ENCODE measurements around the gene RFC4. TPM values are rescaled to one million over a fixed set of nuclear protein-coding genes. Genes with fewer than 3 reads are reported as not detected.
A peak's percentile ranks its signal among the peaks of the same experiment; 100 is the strongest.

RFC4 gene
- total and polyA plus RNA-seq, 9 of the 15 experiments (the other 6 are each of a cell fraction or from before 2014, with no cell fraction given) = 105 to 227 (median 180) TPM

DNA sequence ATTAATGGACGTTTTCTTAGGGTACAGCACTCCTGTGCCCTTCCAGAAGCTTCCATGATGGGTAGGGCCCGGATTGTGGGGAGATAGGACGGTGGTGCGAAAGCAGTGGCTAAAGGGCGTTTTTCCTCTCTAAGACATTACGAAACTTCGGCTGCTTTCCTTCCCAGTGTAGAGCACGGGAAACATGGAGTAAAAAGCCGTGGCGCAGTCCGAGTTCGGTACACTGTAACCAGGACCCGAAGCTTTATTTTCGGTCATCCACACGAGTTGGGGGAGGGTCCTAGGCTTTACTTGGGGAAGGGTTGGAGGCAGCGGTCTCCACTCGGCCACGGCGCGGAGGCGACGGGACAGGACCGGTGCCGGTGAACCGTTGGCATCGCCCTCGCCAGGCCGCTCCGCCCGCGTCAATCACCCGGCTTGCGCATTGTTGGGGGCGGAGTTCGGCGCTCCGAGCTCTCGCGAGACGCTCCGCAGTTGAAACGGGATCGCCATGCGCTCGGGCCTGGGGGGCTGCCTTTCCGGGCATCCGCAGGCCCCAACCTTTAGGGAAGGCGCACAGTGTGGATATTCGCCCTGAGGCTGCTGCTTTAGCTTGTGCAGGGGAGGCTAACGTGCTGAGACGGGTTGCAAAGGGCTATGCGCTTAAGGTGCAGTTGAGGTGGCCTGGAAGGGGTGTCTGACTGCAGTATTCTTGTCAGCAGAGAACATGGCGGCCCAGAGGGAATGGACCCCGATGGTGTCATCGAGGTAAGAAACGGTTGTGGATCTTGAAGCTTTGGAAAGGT is 22.4 kb downstream of the RFC4 start (continued):
- TF ChIP-seq, protein P1, sequence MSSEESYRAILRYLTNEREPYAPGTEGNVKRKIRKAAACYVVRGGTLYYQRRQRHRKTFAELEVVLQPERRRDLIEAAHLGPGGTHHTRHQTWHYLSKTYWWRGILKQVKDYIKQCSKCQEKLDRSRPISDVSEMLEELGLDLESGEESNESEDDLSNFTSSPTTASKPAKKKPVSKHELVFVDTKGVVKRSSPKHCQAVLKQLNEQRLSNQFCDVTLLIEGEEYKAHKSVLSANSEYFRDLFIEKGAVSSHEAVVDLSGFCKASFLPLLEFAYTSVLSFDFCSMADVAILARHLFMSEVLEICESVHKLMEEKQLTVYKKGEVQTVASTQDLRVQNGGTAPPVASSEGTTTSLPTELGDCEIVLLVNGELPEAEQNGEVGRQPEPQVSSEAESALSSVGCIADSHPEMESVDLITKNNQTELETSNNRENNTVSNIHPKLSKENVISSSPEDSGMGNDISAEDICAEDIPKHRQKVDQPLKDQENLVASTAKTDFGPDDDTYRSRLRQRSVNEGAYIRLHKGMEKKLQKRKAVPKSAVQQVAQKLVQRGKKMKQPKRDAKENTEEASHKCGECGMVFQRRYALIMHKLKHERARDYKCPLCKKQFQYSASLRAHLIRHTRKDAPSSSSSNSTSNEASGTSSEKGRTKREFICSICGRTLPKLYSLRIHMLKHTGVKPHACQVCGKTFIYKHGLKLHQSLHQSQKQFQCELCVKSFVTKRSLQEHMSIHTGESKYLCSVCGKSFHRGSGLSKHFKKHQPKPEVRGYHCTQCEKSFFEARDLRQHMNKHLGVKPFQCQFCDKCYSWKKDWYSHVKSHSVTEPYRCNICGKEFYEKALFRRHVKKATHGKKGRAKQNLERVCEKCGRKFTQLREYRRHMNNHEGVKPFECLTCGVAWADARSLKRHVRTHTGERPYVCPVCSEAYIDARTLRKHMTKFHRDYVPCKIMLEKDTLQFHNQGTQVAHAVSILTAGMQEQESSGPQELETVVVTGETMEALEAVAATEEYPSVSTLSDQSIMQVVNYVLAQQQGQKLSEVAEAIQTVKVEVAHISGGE (CRISPR knock-in tag; IDR thresholded peaks at IDR 0.05) = 0 out of 6 replicates have a peak, but pooled peaks of 1 of the 3 experiments have one; percentile 17
- TF ChIP-seq, protein P2, sequence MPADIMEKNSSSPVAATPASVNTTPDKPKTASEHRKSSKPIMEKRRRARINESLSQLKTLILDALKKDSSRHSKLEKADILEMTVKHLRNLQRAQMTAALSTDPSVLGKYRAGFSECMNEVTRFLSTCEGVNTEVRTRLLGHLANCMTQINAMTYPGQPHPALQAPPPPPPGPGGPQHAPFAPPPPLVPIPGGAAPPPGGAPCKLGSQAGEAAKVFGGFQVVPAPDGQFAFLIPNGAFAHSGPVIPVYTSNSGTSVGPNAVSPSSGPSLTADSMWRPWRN (IDR thresholded peaks at IDR 0.05; ENCODE audit: low read depth) = no peak
- TF ChIP-seq NR1H2 (CRISPR knock-in tag; IDR thresholded peaks at IDR 0.05) = no peak
- no peak for TF ChIP-seq ARNT (IDR thresholded peaks at IDR 0.05)
- TF ChIP-seq PML (IDR thresholded peaks at IDR 0.05; ENCODE audit: low read length) = peak; percentile 12; the same call in 1 of the 2 replicates
- TF ChIP-seq RNF2 (IDR thresholded peaks at IDR 0.05) = no peak
- TF ChIP-seq SNIP1 (IDR thresholded peaks at IDR 0.05; ENCODE audit: low read depth) = no peak
- peak; percentile 82 for TF ChIP-seq MYC (IDR thresholded peaks at IDR 0.05; ENCODE audit: low read depth, low read length)
- TF ChIP-seq MYC (CRISPR knock-in tag; IDR thresholded peaks at IDR 0.05; ENCODE audit: borderline replicate concordance, low read depth) = peak; percentile 59; the same call in 1 of the 2 replicates
- TF ChIP-seq MTA3 (IDR thresholded peaks at IDR 0.05; ENCODE audit: borderline replicate concordance) = no peak
- TF ChIP-seq, protein P3, sequence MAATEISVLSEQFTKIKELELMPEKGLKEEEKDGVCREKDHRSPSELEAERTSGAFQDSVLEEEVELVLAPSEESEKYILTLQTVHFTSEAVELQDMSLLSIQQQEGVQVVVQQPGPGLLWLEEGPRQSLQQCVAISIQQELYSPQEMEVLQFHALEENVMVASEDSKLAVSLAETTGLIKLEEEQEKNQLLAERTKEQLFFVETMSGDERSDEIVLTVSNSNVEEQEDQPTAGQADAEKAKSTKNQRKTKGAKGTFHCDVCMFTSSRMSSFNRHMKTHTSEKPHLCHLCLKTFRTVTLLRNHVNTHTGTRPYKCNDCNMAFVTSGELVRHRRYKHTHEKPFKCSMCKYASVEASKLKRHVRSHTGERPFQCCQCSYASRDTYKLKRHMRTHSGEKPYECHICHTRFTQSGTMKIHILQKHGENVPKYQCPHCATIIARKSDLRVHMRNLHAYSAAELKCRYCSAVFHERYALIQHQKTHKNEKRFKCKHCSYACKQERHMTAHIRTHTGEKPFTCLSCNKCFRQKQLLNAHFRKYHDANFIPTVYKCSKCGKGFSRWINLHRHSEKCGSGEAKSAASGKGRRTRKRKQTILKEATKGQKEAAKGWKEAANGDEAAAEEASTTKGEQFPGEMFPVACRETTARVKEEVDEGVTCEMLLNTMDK (IDR thresholded peaks at IDR 0.05; ENCODE audit: borderline replicate concordance, insufficient read depth, low read depth, low read length, poor library complexity, severe bottlenecking) = no peak
- TF ChIP-seq CREBBP (IDR thresholded peaks at IDR 0.05; ENCODE audit: low read depth, low read length) = no peak
- TF ChIP-seq, protein P4, sequence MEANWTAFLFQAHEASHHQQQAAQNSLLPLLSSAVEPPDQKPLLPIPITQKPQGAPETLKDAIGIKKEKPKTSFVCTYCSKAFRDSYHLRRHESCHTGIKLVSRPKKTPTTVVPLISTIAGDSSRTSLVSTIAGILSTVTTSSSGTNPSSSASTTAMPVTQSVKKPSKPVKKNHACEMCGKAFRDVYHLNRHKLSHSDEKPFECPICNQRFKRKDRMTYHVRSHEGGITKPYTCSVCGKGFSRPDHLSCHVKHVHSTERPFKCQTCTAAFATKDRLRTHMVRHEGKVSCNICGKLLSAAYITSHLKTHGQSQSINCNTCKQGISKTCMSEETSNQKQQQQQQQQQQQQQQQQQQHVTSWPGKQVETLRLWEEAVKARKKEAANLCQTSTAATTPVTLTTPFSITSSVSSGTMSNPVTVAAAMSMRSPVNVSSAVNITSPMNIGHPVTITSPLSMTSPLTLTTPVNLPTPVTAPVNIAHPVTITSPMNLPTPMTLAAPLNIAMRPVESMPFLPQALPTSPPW (CRISPR knock-in tag; IDR thresholded peaks at IDR 0.05) = no peak
- TF ChIP-seq TEAD2 (tag; IDR thresholded peaks at IDR 0.05) = no peak
- no peak for TF ChIP-seq ZNF174 (CRISPR knock-in tag; IDR thresholded peaks at IDR 0.05)
- no peak for TF ChIP-seq ZNF133 (CRISPR knock-in tag; IDR thresholded peaks at IDR 0.05)
- peak; percentile 64 for TF ChIP-seq RBBP5 (IDR thresholded peaks at IDR 0.05; ENCODE audit: borderline replicate concordance, insufficient read depth, low read length, poor library complexity, severe bottlenecking)
- no peak for TF ChIP-seq PURB (CRISPR knock-in tag; IDR thresholded peaks at IDR 0.05; ENCODE audit: low read depth)

Data from K562 (cell line).